ENCODE results near the gene LRP5.

Gene LRP5

DNA sequence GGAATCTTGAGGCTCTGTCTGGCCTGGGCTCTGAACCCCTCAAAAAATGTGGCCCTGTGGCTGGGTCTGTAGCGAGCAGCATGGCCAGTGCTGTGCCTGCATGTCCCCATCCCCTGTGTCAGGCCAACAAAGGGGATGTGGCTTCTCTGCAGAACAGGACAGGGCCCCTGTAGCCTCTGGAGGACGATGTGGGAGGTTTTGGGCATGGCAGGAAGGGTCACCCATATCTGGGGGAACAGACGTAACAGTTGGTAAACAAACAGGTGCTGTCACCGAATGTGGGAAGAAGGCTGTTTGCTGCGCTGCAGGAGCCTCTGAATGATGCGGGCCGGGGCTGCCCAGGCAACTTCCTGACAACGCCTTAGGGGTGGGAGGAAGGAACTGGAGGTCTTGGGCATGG, 35.0 kb downstream of the LRP5 start:
- DNase-seq (ENCODE audit: low read depth in 3 of 3) = no peak

DNA sequence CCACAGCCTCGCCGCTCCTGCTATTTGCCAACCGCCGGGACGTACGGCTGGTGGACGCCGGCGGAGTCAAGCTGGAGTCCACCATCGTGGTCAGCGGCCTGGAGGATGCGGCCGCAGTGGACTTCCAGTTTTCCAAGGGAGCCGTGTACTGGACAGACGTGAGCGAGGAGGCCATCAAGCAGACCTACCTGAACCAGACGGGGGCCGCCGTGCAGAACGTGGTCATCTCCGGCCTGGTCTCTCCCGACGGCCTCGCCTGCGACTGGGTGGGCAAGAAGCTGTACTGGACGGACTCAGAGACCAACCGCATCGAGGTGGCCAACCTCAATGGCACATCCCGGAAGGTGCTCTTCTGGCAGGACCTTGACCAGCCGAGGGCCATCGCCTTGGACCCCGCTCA, 35.5 kb downstream of the LRP5 start:
- DNase-seq (ENCODE audit: low read depth in 3 of 3) = no peak

DNA sequence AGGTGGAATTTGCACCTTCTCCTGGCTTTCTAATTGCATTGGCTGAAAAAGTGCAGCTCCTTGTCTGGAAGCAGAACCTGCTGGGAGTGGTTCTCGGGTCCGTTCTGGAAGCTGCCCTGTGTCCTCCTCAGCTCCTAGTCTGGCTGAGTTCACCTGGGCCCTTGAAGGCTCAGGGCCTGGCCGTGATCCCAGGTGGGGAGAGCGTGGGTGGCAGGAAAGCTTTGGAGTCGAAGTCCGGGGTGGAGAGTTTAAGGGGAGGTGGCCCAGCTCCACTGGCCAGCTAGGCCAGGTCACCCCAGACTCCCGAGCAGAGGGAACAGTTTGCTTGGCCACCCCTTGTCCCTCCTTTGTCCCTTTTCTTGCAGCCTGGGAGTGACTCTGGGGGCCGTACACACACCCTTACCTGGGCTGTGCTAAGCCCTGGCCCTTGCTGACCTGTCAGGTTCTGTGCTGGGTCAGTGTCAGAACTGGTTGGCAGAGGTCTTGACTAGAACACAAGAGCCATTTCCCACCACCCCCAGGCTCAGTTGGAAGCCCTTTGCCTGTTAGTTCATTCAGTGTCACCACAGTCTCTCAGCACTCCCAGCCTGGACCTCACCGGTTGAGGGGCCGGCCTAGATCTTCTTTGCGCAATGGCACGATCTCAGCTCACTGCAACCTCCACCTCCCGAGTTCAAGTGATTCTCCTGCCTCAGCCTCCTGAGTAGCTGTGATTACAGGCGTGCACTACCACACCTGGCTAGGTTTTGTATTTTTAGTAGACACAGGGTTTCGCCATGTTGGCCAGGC, 37.3 kb downstream of the LRP5 start:
- DNase-seq (ENCODE audit: low read depth in 3 of 3) = no peak

DNA sequence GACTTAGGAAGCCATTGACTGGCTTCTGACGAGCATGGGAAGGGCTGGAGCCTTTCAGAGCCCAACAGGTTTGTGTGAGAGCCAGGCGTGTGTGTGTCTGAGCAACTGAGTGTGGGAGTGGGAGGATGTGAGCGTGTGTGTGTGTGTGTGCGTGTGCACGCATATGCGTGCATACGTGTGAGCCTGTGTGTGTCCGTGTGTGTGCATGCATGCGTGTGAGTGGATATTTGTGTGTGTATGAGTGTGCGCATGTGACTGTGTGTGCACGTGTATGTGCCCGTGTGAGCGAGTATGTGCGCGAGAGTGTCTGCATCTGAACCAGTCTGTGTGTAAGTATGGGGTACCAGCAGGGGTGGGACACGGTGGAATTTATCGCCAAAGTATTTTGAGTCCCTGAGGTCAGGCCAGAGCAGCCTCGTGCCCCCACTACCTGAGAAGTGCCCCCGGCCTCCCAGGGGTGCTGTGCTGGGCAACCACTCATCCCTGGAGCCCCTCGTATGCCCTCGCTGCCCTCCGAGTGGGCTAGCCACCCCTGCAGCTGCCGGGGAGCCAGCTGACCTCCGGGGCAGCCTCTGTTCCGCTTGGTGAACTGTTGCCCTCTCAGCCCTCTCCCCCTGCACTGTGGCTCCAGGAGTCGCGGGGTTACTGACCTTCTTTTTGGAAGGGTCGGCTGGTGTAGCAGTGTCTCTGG, 38.5 kb downstream of the LRP5 start:
- no peak for DNase-seq (ENCODE audit: low read depth in 3 of 3)

DNA sequence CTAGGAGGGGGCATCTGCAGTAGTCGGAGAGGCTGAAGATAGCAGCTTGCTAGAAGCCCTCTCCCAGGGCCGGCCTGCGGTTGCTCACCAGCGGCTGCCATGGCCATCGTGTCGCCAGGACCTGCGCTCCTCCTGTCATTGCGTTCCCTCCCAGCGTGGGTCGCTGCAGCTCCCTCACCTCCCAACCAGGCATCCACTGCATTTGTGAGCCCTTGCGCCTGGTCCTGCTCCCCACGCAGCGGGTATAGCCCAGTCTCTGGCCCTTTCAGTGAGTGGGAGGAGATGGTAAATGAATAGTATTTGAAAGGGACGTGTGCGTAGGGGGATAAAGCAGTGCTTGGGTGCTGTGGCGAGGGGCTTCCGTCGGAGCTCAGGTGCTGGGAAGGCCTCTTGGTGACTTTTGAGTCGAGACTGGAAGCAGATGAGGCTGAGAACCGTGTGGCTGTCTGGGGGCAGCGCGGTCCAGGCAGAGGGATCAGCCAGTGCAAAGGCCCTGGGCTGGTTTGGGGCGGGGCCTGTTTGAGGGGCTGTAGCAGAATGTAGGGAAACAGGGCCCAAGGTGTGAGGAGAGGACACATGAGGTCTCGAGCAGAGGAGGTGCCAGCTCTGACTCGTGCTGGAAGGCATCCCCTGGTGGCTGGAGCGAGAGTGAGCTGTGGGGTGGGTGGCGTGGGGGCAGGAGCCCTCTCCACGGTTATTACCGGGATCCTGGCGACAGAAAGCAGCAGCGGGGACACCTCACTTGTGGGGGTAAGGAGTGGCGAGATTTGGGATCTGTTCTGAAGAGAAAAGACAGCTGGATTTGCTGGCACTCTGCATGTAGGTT, 39.3 kb downstream of the LRP5 start:
- no peak for DNase-seq (ENCODE audit: low read depth in 3 of 3)

DNA sequence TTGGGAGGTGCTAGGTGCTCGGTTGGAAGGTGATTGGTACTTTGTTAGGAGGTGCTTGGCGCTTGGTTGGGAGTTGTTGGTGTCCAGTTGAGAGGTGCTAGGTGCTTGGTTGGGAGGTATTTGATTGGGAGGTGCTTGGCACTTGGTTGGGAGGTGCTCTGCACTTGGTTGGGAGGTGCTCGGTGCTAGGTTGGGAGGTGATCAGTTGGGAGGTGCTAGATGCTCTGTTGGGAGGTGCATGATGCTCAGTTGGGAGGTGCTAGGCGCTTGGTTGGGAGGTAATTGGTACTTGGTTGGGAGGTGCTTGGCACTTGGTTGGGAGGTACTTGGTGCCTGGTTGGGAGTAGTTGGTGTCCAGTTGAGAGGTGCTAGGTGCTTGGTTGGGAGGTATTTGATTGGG, 40.2 kb downstream of the LRP5 start:
- DNase-seq (ENCODE audit: low read depth in 3 of 3) = no peak

DNA sequence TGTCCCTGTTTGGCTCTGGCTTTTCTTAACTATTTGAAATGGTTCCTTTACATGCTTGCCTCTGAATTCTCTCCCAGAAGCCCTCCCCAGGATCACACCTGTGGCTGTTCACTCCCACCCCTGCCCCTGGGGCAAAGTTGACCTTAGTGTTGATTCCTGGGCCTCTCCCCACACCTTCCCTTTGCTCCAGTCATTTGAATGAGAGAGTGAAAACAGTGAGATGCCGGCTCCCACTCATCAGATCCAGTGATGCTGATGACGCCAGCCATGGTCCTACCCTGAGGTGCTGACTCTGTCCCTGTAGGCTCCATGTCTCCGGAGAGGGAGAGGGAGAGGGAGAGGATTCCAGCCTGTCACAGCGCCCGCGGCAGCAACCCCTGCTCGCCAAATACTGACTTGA, 40.7 kb downstream of the LRP5 start:
- no peak for DNase-seq (ENCODE audit: low read depth in 3 of 3)

DNA sequence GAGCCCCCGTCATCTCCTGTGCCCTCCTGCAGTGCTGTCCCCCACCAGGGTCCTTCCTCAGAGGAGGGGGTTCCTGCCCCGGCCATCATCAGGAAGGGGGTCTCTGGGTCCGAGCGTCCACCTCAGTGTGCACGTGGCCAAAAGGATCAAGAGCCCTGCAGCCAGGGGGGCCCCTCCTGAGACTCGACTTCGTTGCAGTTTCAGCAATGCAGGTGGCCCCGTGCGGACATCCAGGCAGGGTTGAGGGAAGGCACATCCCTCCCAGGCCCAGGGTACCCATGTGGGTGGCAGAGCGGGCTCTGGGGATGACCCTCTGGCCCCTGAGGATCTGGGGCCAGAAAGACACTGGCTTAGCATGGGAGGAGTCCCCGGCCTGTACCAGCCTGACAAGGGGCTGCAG, 41.3 kb downstream of the LRP5 start:
- no peak for DNase-seq (ENCODE audit: low read depth in 3 of 3)

DNA sequence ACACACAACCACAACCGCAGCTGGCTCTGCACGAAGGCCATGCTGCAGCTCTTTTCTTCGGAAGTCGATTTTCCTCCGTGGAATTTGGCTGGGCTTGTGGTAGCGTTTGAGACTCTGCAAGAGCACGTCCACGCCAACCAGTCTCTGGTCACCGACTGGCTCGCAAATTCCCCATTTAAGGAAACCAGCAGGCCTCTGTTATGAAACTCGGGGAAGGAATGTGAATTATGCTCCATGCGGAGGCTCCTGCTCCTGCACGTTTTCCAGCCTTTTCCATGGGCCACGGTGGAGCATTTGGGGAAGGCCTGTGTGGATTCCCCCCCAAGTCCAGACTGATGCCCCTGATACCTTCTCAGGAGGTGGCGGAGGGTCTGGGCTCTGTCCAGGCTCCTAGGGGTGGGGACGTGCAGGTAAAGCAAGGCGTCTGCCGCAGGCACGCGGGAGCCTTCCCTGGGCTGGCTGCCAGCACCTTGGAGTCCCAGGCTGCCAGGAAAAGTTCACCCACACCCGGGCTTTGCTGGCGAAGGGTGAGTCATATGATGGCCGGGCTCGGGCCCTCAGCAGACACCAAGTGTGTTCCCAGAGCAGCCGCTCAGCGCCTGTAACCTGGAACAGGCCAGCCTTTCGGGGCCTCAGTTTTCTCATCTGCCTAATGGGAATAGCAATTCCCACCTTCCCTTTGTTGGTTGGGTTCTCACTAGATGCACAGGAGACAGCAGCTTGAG, 41.9 kb downstream of the LRP5 start:
- DNase-seq (ENCODE audit: low read depth in 3 of 3) = no peak

DNA sequence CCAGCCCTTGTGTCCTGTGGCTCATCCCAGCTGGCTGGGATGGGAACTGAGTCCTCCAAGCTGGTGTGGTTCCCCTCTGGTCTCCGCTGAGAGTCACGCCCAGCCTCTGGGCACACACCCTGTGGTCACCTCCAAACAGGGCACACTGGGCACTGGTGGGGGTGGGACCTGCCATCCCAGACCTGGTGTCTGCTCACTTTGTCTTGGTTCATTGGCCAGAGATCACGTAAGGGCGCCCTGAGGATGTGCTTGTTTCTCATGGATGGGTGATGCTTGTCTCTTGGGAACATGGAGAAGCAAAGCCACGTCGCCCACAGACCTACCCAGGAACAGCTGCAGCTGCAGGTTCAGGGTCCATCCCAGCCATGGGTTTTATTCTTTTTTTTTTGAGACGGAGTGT, 43.1 kb downstream of the LRP5 start:
- no peak for DNase-seq (ENCODE audit: low read depth in 3 of 3)

DNA sequence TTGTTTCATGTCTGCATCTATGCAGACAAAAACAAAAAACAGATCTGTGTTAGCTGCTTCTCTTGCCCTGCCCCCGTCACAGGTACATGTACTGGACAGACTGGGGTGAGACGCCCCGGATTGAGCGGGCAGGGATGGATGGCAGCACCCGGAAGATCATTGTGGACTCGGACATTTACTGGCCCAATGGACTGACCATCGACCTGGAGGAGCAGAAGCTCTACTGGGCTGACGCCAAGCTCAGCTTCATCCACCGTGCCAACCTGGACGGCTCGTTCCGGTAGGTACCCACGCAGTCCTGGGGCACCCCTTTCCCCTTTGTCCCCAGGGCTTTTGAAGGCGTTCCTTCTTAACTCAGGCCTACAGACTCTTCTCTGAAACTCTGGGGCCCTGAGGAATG, 45.2 kb downstream of the LRP5 start:
- no peak for DNase-seq (ENCODE audit: low read depth in 3 of 3)

DNA sequence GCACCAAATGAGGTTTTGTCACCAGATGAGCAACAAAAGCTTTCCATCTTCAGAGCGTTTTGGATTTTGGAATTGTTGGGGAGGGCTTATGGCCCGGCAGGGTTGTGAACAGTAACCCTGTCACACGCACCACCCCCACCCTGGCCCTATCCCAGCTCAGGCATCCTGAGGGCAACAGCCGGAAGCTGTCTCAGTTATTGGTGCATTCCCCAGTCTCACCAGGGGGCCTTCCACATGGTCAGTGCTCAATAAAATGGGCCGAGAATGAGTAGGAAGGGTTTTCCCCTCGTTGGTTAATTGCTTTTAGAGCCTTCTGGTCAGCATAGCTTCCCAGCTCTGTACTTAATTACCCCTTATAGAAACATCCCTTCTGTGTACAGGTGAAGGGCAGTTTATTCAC, 46.0 kb downstream of the LRP5 start:
- no peak for DNase-seq (ENCODE audit: low read depth in 3 of 3)

DNA sequence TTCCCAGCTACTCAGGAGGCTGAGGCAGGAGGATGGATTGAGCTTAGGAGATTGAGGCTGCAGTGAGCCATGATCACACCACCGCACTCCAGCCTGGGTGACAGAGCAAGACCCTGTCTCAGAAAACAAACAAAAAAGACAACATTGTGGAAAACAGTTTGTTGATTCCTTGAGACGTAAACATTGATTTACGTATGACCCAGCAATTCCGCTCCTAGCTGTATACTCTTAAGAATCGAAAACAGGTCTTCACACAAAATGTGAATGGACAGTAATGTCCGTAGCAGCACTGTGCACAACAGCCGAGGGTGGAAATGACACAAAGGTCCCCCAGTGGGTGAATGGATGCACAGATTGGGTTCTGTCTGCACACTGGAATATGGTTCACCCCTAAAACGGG, 49.3 kb downstream of the LRP5 start:
- DNase-seq (ENCODE audit: low read depth in 3 of 3) = no peak

DNA sequence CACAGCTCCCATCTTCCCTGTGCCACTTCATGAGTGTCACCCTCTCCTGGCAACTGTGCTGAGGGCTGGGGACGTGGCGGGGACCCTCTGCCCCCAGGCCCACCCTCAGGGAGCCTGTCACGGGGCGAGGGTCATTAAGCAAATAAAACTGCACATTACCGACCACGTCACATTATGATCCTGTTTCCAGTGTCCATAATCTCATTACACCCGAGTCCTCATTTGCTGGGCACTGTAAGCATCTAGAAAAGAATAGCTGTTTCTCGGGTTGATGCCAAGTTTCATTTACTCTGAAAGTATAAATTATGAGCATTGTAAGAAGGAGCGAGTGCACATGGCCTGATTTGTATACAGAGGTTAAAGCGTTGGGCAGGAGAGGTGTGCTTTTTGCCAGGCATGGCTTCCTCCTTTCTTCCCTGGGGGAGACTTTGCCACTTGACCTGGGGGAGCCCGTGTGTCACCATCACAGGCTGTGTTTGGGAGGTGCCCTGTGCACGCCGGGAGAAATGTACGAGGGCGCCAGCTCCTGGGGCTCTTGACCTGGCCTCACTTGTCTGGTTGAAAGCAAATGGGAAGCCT, 50.5 kb downstream of the LRP5 start:
- DNase-seq (ENCODE audit: low read depth in 3 of 3) = no peak

DNA sequence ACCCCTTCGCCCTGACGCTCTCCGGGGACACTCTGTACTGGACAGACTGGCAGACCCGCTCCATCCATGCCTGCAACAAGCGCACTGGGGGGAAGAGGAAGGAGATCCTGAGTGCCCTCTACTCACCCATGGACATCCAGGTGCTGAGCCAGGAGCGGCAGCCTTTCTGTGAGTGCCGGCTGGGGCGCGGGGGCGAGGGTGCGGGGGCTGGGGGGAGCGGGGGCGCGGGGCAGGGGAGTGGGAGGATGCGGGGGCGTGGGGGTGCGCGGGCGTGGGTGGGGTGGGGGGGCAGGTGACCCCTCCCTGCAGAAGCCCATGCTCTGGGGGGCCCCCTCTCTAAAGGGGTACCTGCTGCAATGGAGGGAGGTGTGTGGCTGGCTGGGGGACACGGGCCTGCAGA, 51.4 kb downstream of the LRP5 start:
- DNase-seq (ENCODE audit: low read depth in 3 of 3) = no peak

DNA sequence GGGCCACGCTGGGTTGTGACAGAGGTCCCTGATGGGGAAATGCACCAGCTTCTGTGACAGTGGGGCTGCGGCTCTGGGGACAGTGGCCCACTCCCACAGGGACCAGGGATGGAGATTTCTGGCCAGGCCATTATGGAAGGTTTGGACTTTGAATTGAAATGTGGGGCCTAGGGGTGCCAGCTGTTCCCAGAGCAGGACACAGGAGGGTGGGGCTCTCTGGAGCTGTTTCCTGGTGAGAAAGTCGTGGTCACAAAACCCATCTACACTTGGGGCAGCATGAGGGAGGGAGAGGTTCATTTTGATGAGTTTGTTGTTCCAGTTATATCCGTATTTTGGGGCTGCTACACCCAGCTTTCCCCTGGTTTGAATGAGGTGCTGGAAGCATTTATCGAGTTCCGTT, 52.2 kb downstream of the LRP5 start:
- no peak for DNase-seq (ENCODE audit: low read depth in 3 of 3)

DNA sequence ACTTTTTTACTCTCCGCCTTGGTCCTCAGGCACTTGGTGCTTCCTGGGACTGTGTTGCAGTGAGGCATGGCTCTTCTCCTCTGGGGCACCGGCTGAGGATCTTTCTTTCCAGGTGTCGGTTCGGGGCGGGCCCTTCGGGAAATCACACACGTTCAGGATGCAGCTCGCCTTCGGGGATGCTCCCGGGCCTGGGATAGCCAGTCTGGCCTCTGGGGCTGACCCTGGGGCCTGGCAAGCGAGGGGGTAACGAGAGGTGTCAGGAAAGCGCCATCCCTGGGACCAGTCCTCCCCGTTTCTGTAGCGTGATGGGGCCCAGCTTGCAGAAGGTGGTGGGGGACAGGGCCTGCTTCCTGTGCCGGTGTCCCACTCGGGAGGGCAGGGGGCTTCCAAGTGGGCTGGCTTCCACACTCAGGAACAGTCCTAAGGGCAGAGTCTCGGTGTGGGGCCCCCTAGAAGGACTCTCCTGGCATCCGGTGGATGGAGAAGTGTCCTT, 53.6 kb downstream of the LRP5 start:
- no peak for DNase-seq (ENCODE audit: low read depth in 3 of 3)

DNA sequence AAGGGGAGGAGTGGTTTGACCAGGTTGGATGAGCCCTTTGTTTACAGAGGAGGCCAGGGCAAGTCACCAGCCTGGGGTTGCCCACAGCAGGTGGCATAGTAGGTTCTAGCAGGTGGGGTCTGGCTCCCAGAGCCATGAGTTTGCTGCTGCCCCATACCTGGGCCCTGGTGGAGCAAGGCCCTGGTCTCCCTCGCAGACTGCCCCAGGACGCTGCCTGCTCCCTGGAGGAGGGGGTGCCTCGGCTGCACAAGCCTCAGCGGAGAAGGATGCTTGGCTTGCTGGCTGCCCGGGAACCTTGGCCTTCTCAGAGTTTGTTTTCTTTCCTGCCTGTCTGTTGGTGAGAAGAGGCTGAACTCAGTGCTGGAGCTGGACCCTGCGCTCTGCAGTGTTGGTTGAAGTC, 54.9 kb downstream of the LRP5 start:
- no peak for DNase-seq (ENCODE audit: low read depth in 3 of 3)

DNA sequence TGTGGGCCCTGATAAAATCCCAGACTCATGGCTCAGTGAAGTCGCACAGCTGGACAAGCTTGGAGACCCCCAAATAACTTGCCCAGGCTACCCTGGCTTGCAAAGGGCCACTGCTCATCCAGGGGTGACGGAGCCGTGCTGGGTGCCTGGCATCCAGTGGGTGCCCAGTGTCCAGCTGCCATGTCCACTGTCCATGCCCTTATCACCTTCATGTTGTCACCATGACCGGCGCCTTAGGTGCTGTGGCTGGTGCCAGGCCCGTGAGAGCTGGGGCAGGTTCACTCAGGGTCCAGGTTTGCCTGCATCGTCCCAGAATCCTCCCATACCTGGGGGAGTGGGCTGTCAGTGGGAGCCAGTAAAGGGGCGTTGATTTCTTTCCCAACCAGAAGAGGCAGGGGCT, 57.4 kb downstream of the LRP5 start:
- no peak for DNase-seq (ENCODE audit: low read depth in 3 of 3)

DNA sequence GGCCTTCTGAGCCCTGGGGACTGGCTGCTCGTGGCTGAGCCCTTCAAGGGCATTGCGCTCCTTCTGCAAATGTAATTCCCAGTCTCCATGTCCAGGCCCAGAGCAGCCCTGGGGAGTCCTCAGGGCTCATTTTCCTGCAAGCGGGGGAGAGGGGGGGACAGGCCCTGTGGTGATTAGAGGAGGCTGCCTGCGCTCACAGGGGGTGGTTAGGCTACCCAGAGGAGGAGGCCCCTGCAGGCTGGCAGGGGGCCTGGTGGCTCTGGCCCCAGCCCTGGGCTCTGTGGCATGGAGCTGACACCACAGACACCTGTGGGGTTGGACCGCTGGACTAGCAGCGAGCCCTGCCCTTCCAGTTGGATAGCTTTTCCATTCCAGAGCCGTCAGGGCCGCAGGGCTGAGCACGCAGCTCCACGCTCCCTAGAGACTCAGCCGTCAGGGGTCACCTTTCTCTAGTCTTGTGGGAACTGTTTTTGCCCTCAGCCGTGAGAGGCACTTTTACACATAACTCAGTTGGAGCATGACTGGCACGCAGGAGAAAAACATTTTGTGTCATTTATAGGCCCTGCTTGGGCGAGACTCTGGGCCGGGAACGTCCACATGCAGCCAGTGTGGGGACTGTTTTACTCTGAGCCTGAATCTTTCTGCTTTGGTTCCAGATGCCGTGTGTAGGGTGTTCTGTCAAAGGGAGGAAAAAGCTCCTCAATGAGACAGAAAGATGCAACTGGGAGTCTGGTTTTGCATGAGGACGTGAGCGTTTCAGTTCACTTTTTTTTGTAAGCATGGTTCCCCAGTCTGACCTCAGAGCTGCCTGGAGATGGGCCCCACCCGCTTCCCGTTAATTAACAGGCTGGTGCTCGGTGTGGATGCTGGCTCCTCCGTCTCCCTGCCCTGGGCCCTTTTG, 58.1 kb downstream of the LRP5 start:
- no peak for DNase-seq (ENCODE audit: low read depth in 3 of 3)

Data from stimulated activated CD4-positive, alpha-beta T cell treated with anti-CD3 and anti-CD28 coated beads, TNF-alpha, amount 100 ng/mL, for 24 hours (primary cell).